Frontal cortex (tissue), 4 donors: ENCODE measurements around the gene TMEM18. TPM values are rescaled to one million over a fixed set of nuclear protein-coding genes. Genes with fewer than 3 reads are reported as not detected.
"Not testable (repeated sequence)": the region's sequence is repeated elsewhere in the genome, so short reads cannot be mapped to it uniquely, and the experiment has no call there.

ENCODE experiments used
- DNase-seq, 2 donors: peaks; one replicate each; pipeline ENCODE4 v3.0.0; 2012; ENCODE audit warnings: low spot score in 2 of 2
- FAIRE-seq: peaks from 2 replicates; lab custom pipeline; 2012; peaks lifted over from hg19 to GRCh38; lab: Jason Lieb, UNC
- total RNA-seq: library from RNA; depleted of rRNA; stranded (reverse); fragments of >200 nt; gene quantifications from one replicate; pipeline ENCODE4 v1.2.3, GENCODE V29; 2014
- donor health status: control.
- donor health status: control.
- donor health status: control.

TMEM18 gene
- total RNA-seq, 1 donor from 2014 or later = 20.0 TPM

GRCh38 chr2:694906-695510, 17.8 kb upstream of the TMEM18 start:
- DNase-seq (no peak), FAIRE-seq (no peak)

- DNase-seq (no peak), FAIRE-seq (no peak)
Observed at GRCh38 chr2:694174-694573, 17.0 kb upstream of the TMEM18 start.

GRCh38 chr2:693606-694005, 16.4 kb upstream of the TMEM18 start:
- no peak for FAIRE-seq
- no peak for DNase-seq

GRCh38 chr2:692767-693166, 15.6 kb upstream of the TMEM18 start:
- FAIRE-seq (no peak), DNase-seq (no peak)

- DNase-seq = no peak
- FAIRE-seq = no peak
Observed at GRCh38 chr2:691821-692761, 14.9 kb upstream of the TMEM18 start.

GRCh38 chr2:690799-691198, 13.6 kb upstream of the TMEM18 start:
- FAIRE-seq (no peak), DNase-seq (no peak)

GRCh38 chr2:689877-690510, 12.8 kb upstream of the TMEM18 start:
- DNase-seq (no peak), FAIRE-seq (no peak)

GRCh38 chr2:689237-689636, 12.0 kb upstream of the TMEM18 start:
- no peak for FAIRE-seq
- DNase-seq = no peak

- no peak for DNase-seq
- FAIRE-seq = no peak
Observed at GRCh38 chr2:688504-689076, 11.4 kb upstream of the TMEM18 start.

GRCh38 chr2:685421-685820, 8.2 kb upstream of the TMEM18 start:
- DNase-seq (no peak), FAIRE-seq (no peak)

GRCh38 chr2:684913-685312, 7.7 kb upstream of the TMEM18 start:
- not testable (repeated sequence) for FAIRE-seq, DNase-seq

- DNase-seq (no peak), FAIRE-seq (no peak)
Observed at GRCh38 chr2:682226-682625, 5.0 kb upstream of the TMEM18 start.

GRCh38 chr2:681312-681711, 4.1 kb upstream of the TMEM18 start:
- no peak for DNase-seq
- no peak for FAIRE-seq

- FAIRE-seq (no peak), DNase-seq (no peak)
Observed at GRCh38 chr2:680496-680895, 3.3 kb upstream of the TMEM18 start.

GRCh38 chr2:678964-679363, 1.8 kb upstream of the TMEM18 start:
- no peak for FAIRE-seq
- no peak for DNase-seq

GRCh38 chr2:677959-678550, 849 bp upstream of the TMEM18 start:
- DNase-seq (no peak), FAIRE-seq (no peak)

GRCh38 chr2:676647-677055, 555 bp downstream of the TMEM18 start:
- no peak for FAIRE-seq
- peak; percentile 95 to 96 for DNase-seq

GRCh38 chr2:675982-676646, 1.1 kb downstream of the TMEM18 start:
- no peak for FAIRE-seq
- DNase-seq = no peak

GRCh38 chr2:675460-675859, 1.7 kb downstream of the TMEM18 start:
- no peak for FAIRE-seq
- no peak for DNase-seq

- DNase-seq (no peak), FAIRE-seq (no peak)
Observed at GRCh38 chr2:675051-675450, 2.2 kb downstream of the TMEM18 start.
